Measurements from ENCODE around the gene GPATCH8. TPM values are rescaled to one million over a fixed set of nuclear protein-coding genes. Genes with fewer than 3 reads are reported as not detected.

Gene GPATCH8
- polyA plus RNA-seq, 1 donor from 2014 or later: 24.5 TPM

DNA sequence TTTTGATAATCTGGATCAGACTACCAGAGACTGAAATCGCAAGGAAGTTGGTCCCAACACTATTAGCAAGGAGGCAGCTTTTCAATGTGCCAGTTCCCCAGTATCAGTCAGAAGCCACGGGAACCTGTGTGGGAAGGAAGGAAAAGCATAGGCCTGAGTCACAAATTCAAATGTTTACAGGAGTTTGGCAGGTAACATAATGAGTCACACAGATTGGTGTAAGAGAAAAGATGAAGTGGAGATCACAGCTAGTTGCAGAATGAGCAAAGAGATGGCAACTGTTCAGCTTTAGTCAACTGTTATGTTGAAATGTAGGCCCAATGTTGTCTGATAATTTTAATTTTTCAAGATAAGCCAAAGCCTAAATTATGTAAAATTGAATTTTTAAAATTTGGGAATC, 85.7 kb downstream of the GPATCH8 start:
- H3K27ac ChIP-seq (ENCODE audit: low read length): no peak overlapping the region
- no peaks in the 10 kb centered on the region for H3K9me3 ChIP-seq (ENCODE audit: low read length)
- H3K4me2 ChIP-seq (ENCODE audit: low read length): no peak overlapping the region
- H3K36me3 ChIP-seq (ENCODE audit: insufficient read depth, low read length): peaks cover 10% of the 10 kb centered on the region
- H3F3A ChIP-seq (ENCODE audit: insufficient read depth, low read length, poor library complexity, severe bottlenecking): no peaks in the 10 kb centered on the region
- H2AFZ ChIP-seq (ENCODE audit: low read depth, low read length): no peak overlapping the region
- no peaks in the 10 kb centered on the region for H4K20me1 ChIP-seq (ENCODE audit: insufficient read depth)
- H3K27me3 ChIP-seq (ENCODE audit: insufficient read depth, low read depth, low read length): no peaks in the 10 kb centered on the region
- H3K9ac ChIP-seq (ENCODE audit: low read length): no peak overlapping the region
- no peaks in the 10 kb centered on the region for H3K9me2 ChIP-seq (ENCODE audit: insufficient read depth, low read length)
- TF ChIP-seq EZH2 (IDR thresholded peaks at IDR 0.05; ENCODE audit: borderline replicate concordance, insufficient read depth, low read length, poor library complexity, severe bottlenecking) (no peak), EP300 (conservative IDR thresholded peaks at IDR 0.05; ENCODE audit: poor library complexity, severe bottlenecking) (no peak), MXI1 (conservative IDR thresholded peaks at IDR 0.05; ENCODE audit: poor library complexity, severe bottlenecking) (no peak), SMC3 (conservative IDR thresholded peaks at IDR 0.05; ENCODE audit: poor library complexity) (no peak), POLR2AphosphoS5 (IDR thresholded peaks at IDR 0.05) (no peak)
- TF ChIP-seq, protein P1, sequence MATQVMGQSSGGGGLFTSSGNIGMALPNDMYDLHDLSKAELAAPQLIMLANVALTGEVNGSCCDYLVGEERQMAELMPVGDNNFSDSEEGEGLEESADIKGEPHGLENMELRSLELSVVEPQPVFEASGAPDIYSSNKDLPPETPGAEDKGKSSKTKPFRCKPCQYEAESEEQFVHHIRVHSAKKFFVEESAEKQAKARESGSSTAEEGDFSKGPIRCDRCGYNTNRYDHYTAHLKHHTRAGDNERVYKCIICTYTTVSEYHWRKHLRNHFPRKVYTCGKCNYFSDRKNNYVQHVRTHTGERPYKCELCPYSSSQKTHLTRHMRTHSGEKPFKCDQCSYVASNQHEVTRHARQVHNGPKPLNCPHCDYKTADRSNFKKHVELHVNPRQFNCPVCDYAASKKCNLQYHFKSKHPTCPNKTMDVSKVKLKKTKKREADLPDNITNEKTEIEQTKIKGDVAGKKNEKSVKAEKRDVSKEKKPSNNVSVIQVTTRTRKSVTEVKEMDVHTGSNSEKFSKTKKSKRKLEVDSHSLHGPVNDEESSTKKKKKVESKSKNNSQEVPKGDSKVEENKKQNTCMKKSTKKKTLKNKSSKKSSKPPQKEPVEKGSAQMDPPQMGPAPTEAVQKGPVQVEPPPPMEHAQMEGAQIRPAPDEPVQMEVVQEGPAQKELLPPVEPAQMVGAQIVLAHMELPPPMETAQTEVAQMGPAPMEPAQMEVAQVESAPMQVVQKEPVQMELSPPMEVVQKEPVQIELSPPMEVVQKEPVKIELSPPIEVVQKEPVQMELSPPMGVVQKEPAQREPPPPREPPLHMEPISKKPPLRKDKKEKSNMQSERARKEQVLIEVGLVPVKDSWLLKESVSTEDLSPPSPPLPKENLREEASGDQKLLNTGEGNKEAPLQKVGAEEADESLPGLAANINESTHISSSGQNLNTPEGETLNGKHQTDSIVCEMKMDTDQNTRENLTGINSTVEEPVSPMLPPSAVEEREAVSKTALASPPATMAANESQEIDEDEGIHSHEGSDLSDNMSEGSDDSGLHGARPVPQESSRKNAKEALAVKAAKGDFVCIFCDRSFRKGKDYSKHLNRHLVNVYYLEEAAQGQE (IDR thresholded peaks at IDR 0.05; ENCODE audit: borderline replicate concordance): no peak
- TF ChIP-seq, protein P2, sequence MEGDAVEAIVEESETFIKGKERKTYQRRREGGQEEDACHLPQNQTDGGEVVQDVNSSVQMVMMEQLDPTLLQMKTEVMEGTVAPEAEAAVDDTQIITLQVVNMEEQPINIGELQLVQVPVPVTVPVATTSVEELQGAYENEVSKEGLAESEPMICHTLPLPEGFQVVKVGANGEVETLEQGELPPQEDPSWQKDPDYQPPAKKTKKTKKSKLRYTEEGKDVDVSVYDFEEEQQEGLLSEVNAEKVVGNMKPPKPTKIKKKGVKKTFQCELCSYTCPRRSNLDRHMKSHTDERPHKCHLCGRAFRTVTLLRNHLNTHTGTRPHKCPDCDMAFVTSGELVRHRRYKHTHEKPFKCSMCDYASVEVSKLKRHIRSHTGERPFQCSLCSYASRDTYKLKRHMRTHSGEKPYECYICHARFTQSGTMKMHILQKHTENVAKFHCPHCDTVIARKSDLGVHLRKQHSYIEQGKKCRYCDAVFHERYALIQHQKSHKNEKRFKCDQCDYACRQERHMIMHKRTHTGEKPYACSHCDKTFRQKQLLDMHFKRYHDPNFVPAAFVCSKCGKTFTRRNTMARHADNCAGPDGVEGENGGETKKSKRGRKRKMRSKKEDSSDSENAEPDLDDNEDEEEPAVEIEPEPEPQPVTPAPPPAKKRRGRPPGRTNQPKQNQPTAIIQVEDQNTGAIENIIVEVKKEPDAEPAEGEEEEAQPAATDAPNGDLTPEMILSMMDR (IDR thresholded peaks at IDR 0.05; ENCODE audit: poor library complexity, severe bottlenecking): no peak
- H3K79me2 ChIP-seq (replicated peaks; ENCODE audit: insufficient read depth, low read length): no peaks in the 10 kb centered on the region
- no peak overlapping the region for H3K4me3 ChIP-seq (ENCODE audit: low read length)

DNA sequence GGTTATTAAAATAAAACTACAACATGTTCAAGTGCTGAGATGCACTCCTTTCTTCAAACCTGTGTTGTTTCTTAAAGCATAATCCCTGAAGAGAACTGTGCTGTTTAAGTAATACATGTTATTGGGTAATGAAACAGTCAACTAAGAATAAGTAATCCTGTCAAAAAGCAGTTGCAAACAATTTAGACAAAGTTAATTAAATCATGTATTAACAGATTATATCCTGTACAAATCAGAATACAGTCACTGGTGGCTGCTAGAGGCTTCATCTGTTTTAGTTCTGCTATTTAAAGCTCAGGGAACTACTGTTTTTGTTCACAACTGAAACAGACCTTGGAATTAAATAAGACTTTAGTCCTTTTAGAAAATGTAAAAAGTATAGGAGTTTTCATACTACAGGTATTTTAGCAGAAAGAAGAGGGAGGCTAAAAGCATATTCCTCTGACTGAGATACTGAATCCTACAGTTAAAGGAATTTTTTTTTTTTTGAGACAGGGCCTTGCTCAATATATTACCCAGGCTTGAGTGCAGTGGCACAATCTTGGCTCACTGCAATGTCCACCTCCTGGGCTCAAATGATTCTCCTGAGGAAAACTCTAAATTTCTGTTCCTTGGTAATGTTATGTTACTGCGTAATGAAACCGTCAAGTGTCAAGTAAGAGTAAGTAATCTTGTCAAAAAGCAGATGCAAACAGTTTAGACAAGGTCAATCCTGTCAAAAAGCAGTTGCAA, 86.5 kb downstream of the GPATCH8 start:
- no peaks in the 10 kb centered on the region for H3K79me2 ChIP-seq (replicated peaks; ENCODE audit: insufficient read depth, low read length)
- H2AFZ ChIP-seq (ENCODE audit: low read depth, low read length): no peak overlapping the region
- TF ChIP-seq RAD21 (conservative IDR thresholded peaks at IDR 0.05) (no peak), POLR2AphosphoS5 (IDR thresholded peaks at IDR 0.05) (no peak), SMC3 (conservative IDR thresholded peaks at IDR 0.05; ENCODE audit: poor library complexity) (no peak), EP300 (conservative IDR thresholded peaks at IDR 0.05; ENCODE audit: poor library complexity, severe bottlenecking) (no peak), TAF1 (IDR thresholded peaks at IDR 0.05; ENCODE audit: low read depth) (no peak), MXI1 (conservative IDR thresholded peaks at IDR 0.05; ENCODE audit: poor library complexity, severe bottlenecking) (no peak), EZH2 (IDR thresholded peaks at IDR 0.05; ENCODE audit: borderline replicate concordance, insufficient read depth, low read length, poor library complexity, severe bottlenecking) (no peak)
- TF ChIP-seq, protein P1 (IDR thresholded peaks at IDR 0.05; ENCODE audit: borderline replicate concordance): no peak
- TF ChIP-seq, protein P2 (IDR thresholded peaks at IDR 0.05; ENCODE audit: poor library complexity, severe bottlenecking): no peak
- no peak overlapping the region for H3K27ac ChIP-seq (ENCODE audit: low read length)
- H3K27me3 ChIP-seq (ENCODE audit: insufficient read depth, low read depth, low read length): no peaks in the 10 kb centered on the region
- H3K9ac ChIP-seq (ENCODE audit: low read length): no peak overlapping the region
- H3F3A ChIP-seq (ENCODE audit: insufficient read depth, low read length, poor library complexity, severe bottlenecking): no peaks in the 10 kb centered on the region
- H3K4me2 ChIP-seq (ENCODE audit: low read length): no peak overlapping the region
- H4K20me1 ChIP-seq (ENCODE audit: insufficient read depth): no peaks in the 10 kb centered on the region
- H3K9me3 ChIP-seq (ENCODE audit: low read length): no peaks in the 10 kb centered on the region
- H3K36me3 ChIP-seq (ENCODE audit: insufficient read depth, low read length): peaks cover 10% of the 10 kb centered on the region
- H3K4me3 ChIP-seq (ENCODE audit: low read length): no peak overlapping the region
- H3K9me2 ChIP-seq (ENCODE audit: insufficient read depth, low read length): no peaks in the 10 kb centered on the region

Measured in neural cell (in vitro differentiated cells).